Prostate gland (tissue), 2 donors: ENCODE data around the gene C1QA. TPM values are rescaled to one million over a fixed set of nuclear protein-coding genes. Genes with fewer than 3 reads are reported as not detected.
A peak's percentile ranks its signal among the peaks of the same experiment; 100 is the strongest.
"Not testable (repeated sequence)": the region's sequence is repeated elsewhere in the genome, so short reads cannot be mapped to it uniquely, and the experiment has no call there.

Experiments used
- DNase-seq: peaks from one replicate; pipeline ENCODE4 v3.0.0-alpha.2; 2019; ENCODE audit warnings: low spot score
- H3K27ac ChIP-seq, 2 donors: fragments of 200-600 bp; sonication (generic); 2 replicates each; pipeline ENCODE4 v1.5.1; 2017 to 2019
- H3K27me3 ChIP-seq: fragments of 200-600 bp; sonication (generic); replicated peaks from 2 replicates; pipeline ENCODE4 v1.5.1; 2019; ENCODE audit not compliant: insufficient read depth
- H3K36me3 ChIP-seq, 2 donors: fragments of 200-600 bp; sonication (generic); 1 replicate in 1 of 2; 2 replicates in 1 of 2; pipeline versions ENCODE4 v1.5.1 to v1.8.1; 2017 to 2019
- H3K4me1 ChIP-seq: fragments of 200-600 bp; sonication (generic); replicated peaks from 2 replicates; pipeline ENCODE4 v1.5.1; 2019
- H3K4me3 ChIP-seq, 2 donors: fragments of 200-600 bp; sonication (generic); 2 replicates each; pipeline ENCODE4 v1.5.1; 2017 to 2019
- H3K9me3 ChIP-seq: fragments of 200-600 bp; sonication (generic); 2 replicates; pipeline ENCODE4 v1.5.1; 2017
- CTCF ChIP-seq, 4 experiments: fragments of 200-600 bp in 2 of 4; fragments of 450-650 bp in 2 of 4; sonication (generic) in 2 of 4; IDR thresholded peaks; 1 replicate in 3 of 4; 2 replicates in 1 of 4; pipeline ENCODE4 v1.5.1; 2016 to 2019; ENCODE audit warnings: antibody characterized with exemption in 4 of 4, mild to moderate bottlenecking in 2 of 4, moderate library complexity in 2 of 4
- POLR2A ChIP-seq: fragments of 450-650 bp; IDR thresholded peaks from one replicate; pipeline ENCODE4 v1.6.1; 2016; ENCODE audit warnings: antibody characterized with exemption, mild to moderate bottlenecking
- POLR2AphosphoS5 ChIP-seq: sonication (generic); formaldehyde crosslinking; IDR thresholded peaks from one replicate; pipeline ENCODE4 v1.6.1; 2017; ENCODE audit warnings: antibody characterized with exemption
- WGBS: methylation state at CpG from one replicate; pipeline ENCODE4 v1.1.5; 2018; 5-methylcytosine and 5-hydroxymethylcytosine counted together
- intact Hi-C: fragments of 100-400 bp; cut with DNase I; formaldehyde crosslinking; loops from one replicate; pipeline ENCODE4 v1.14.2; 2022
- total RNA-seq, 2 donors: library from RNA; depleted of rRNA; stranded (reverse); fragments of >200 nt; gene quantifications; one replicate each; pipeline ENCODE4 v1.1.0, GENCODE V29; 2016

C1QA gene
- total RNA-seq, 2 donors from 2014 or later = 47.6 to 83.7 TPM

GRCh38 chr1:22670352-22670975 lies 34.0 kb downstream of the C1QA start:
- DNase-seq = peak; percentile 16
- TF ChIP-seq POLR2A (no peak), POLR2AphosphoS5 (no peak), CTCF (IDR thresholded peaks at IDR 0.05) (no peak)
- no peaks in the 10 kb centered on the region for H3K9me3 ChIP-seq
- intact Hi-C loops = no loop called here
- no peaks in the 10 kb centered on the region for H3K27me3 ChIP-seq
- H3K27ac ChIP-seq = no peak overlapping the region
- WGBS = 34% methylated on average over 12 of the region's 12 CpGs
- no peaks in the 10 kb centered on the region for H3K36me3 ChIP-seq
- no peak overlapping the region for H3K4me3 ChIP-seq
- H3K4me1 ChIP-seq = no peaks in the 10 kb centered on the region

GRCh38 chr1:22671999-22672398 lies 35.6 kb downstream of the C1QA start:
- no peaks in the 10 kb centered on the region for H3K9me3 ChIP-seq
- 93% methylated on average over 4 of the region's 4 CpGs for WGBS
- no peaks in the 10 kb centered on the region for H3K4me1 ChIP-seq
- no peak for TF ChIP-seq POLR2AphosphoS5
- TF ChIP-seq POLR2A = no peak
- no peak for TF ChIP-seq CTCF (IDR thresholded peaks at IDR 0.05)
- no peak for DNase-seq
- no peak overlapping the region for H3K4me3 ChIP-seq
- no peaks in the 10 kb centered on the region for H3K27me3 ChIP-seq
- intact Hi-C loops = no loop called here
- H3K36me3 ChIP-seq = no peaks in the 10 kb centered on the region
- H3K27ac ChIP-seq = no peak overlapping the region

GRCh38 chr1:22673486-22674409 lies 37.3 kb downstream of the C1QA start:
- Histone ChIP-seq H3K27ac (no peak overlapping the region), H3K4me1 (no peaks in the 10 kb centered on the region), H3K9me3 (no peaks in the 10 kb centered on the region), H3K27me3 (no peaks in the 10 kb centered on the region), H3K36me3 (no peaks in the 10 kb centered on the region), H3K4me3 (no peak overlapping the region)
- intact Hi-C loops = no loop called here
- 27% methylated on average over 17 of the region's 17 CpGs for WGBS
- no peak for DNase-seq
- TF ChIP-seq CTCF (IDR thresholded peaks at IDR 0.05) (peak in 3 of 4 experiments; percentile 52 to 67 (median 62)), POLR2AphosphoS5 (no peak), POLR2A (no peak)

- Histone ChIP-seq H3K36me3 (no peaks in the 10 kb centered on the region), H3K4me1 (no peaks in the 10 kb centered on the region), H3K9me3 (no peaks in the 10 kb centered on the region), H3K27ac (no peak overlapping the region), H3K4me3 (no peak overlapping the region), H3K27me3 (no peaks in the 10 kb centered on the region)
- DNase-seq = no peak
- 54% methylated on average over 1 of the region's 1 CpG for WGBS
- intact Hi-C loops = no loop called here
- TF ChIP-seq CTCF (IDR thresholded peaks at IDR 0.05) (no peak), POLR2A (no peak), POLR2AphosphoS5 (no peak)
These were observed 38.0 kb downstream of the C1QA start for GRCh38 chr1:22674410-22674749.

- intact Hi-C loops, H3K27ac ChIP-seq, H3K36me3 ChIP-seq, H3K27me3 ChIP-seq, H3K4me3 ChIP-seq, H3K9me3 ChIP-seq, H3K4me1 ChIP-seq, DNase-seq: not testable (repeated sequence)
- whole genome bisulfite sequencing = 93% methylated on average over 15 of the region's 15 CpGs
These were observed 39.7 kb downstream of the C1QA start for GRCh38 chr1:22676151-22676550.
